ENCODE data around the gene BLTP3B. TPM values are rescaled to one million over a fixed set of nuclear protein-coding genes. Genes with fewer than 3 reads are reported as not detected.

Gene BLTP3B
- total RNA-seq, 2 donors from 2014 or later, result 31.6 to 42.1 TPM

DNA sequence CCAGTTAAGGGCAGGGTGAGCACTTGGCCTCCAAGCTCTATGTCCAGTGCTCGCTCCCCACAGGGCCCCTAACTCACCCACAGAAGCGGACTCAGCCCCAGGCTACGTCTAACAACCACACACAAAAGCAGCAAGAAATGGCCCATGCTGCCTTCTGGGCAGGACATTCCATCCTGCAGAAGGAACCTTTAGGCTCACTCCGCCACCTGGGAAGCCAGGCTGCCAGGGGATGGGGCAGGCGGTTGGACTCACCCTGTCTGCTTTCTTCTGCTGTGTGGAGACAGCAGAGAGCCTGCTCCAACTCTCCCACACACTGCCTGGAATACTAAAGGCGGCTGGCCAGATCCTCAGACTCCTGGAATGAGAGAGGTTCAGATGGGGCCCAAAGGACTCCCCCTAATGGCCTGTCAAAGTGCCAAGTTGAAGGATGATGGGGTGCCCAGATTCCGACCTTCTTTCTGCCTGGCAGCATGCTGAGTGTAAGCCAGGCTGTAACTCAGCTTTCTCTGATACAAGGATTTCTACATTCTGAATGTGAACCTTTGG lies 27.7 kb upstream of the BLTP3B start:
- ATAC-seq (no peak), DNase-seq (ENCODE audit: low spot score in 2 of 2) (no peak)

DNA sequence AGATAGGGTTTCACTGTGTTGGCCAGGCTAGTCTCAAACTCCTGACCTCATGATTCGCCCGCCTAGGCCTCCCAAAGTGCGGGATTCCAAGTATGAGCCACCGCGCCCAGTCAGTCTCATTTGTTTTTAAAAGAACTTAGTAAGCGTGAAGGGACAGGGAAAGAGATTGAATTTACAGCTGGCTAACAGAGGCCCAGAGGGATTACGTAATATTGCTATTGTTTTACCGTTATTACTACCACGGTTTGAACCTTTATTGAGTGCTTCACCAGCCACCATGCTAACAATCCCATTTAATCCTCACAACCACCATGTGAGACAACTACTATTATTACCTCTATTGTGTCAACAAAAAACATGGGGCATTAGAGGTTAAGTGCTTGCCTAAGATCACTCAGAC lies 26.7 kb upstream of the BLTP3B start:
- no peaks in the 10 kb centered on the region for H3K9me3 Mint-ChIP-seq
- peaks cover 0 to 4% of the 10 kb centered on the region in 2 donors for H3K36me3 Mint-ChIP-seq
- DNase-seq (ENCODE audit: low spot score in 2 of 2) (no peak), ATAC-seq (no peak)
- no peak overlapping the region for H3K27ac Mint-ChIP-seq

More for the DNA sequence above, 27.7 kb upstream of the BLTP3B start:
- Mint-ChIP-seq H3K27ac (no peak overlapping the region), H3K36me3 (peaks cover 0 to 4% of the 10 kb centered on the region in 2 donors), H3K9me3 (no peaks in the 10 kb centered on the region)

DNA sequence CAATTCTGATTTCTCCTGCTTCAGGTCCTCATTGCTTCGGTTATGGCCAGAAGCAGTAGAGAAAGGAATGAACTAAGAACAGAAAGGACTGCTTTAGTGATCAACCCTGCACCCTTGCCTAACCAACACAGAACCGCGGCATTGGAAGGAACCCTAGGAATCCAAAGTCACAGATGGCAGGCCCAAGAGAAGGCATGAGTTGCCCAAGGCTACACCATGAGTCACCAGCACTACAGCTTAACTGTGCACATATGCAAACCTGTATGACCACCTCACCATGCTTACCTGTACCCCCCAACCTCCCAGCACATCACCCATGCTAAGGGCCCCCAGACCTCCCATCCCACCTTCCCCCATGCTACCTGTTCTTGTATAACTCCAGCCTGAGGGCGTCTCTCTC lies 25.9 kb upstream of the BLTP3B start:
- H3K9me3 Mint-ChIP-seq, result no peaks in the 10 kb centered on the region

DNA sequence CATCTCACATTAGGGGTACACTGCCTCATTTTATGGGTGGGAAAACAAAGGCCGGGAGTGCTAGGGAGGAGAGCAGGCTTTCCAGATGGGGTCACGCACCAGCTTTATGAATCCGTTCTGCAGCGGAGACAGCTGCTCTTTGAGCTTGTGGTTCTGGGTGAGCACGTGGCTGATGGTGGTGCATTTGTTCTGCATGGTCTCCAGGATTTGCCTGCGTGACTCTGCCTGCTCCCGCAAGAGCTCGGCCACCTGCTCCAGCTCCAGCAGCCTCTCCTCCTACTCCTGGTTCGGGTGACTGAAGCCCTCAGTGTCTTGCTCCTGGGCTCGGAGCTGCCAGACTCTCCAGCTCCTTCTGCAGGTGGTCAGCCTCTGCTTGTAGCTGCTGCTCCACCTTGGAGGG lies 23.6 kb upstream of the BLTP3B start:
- no peak overlapping the region for H3K27ac Mint-ChIP-seq
- DNase-seq (ENCODE audit: low spot score in 2 of 2) (no peak), ATAC-seq (no peak)
- no peaks in the 10 kb centered on the region for H3K36me3 Mint-ChIP-seq
- no peaks in the 10 kb centered on the region for H3K9me3 Mint-ChIP-seq

More for the DNA sequence above, 25.9 kb upstream of the BLTP3B start:
- DNase-seq (ENCODE audit: low spot score in 2 of 2) (no peak), ATAC-seq (no peak)
- Mint-ChIP-seq H3K27ac (no peak overlapping the region), H3K36me3 (peaks cover 0 to 4% of the 10 kb centered on the region in 2 donors)

DNA sequence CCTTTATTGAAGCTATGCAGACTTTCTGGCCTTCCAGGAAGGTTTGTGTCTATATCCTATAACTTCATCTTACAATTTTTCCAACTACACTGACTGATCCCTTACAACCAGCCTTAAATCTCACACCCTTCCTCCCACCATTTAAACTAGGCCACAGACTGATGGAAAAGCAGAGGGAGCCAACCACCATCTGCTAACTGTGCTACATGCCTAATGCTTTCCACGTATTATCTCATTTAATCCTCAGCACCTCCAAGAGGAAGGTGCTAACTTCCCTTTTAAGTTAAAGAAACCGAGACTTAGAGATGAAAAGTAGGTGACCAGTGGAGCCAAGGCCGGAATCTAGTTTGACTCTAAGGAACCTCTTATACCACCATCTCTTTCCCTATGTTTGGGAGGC lies 22.7 kb upstream of the BLTP3B start:
- no peaks in the 10 kb centered on the region for H3K9me3 Mint-ChIP-seq
- H3K27ac Mint-ChIP-seq, result no peak overlapping the region
- DNase-seq (ENCODE audit: low spot score in 2 of 2), result no peak
- no peaks in the 10 kb centered on the region for H3K36me3 Mint-ChIP-seq
- no peak for ATAC-seq

DNA sequence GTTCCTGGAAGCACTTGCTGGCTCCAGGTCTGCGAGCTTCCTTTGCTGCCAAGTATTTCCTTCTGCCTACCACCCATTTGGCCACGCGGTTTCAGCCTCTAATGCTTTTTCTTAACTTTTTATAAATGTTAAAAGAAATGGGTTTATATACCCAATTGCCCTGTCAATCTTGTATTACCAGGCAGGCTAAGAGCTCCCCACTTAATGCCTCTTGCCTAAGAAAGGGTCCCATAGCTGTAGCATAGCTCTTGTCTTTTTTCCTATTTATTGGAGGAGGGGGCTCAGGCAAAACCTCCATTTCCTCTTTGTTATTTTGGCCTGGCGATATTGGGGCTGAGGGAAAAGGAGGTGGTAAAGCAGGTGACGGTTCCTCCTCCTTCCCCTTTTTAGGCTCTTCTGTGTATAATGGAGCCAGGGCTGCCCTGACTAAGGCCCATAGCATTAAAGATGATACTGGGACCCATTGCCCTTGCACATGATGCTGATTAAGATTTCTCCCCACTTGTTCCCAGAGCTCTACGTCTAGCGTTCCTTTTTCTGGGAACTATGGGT lies 21.6 kb upstream of the BLTP3B start:
- DNase-seq (ENCODE audit: low spot score in 2 of 2) (no peak), ATAC-seq (peak in 1 of 2 donors; percentile 21)
- Mint-ChIP-seq H3K36me3 (no peaks in the 10 kb centered on the region), H3K9me3 (no peaks in the 10 kb centered on the region), H3K27ac (no peak overlapping the region)

DNA sequence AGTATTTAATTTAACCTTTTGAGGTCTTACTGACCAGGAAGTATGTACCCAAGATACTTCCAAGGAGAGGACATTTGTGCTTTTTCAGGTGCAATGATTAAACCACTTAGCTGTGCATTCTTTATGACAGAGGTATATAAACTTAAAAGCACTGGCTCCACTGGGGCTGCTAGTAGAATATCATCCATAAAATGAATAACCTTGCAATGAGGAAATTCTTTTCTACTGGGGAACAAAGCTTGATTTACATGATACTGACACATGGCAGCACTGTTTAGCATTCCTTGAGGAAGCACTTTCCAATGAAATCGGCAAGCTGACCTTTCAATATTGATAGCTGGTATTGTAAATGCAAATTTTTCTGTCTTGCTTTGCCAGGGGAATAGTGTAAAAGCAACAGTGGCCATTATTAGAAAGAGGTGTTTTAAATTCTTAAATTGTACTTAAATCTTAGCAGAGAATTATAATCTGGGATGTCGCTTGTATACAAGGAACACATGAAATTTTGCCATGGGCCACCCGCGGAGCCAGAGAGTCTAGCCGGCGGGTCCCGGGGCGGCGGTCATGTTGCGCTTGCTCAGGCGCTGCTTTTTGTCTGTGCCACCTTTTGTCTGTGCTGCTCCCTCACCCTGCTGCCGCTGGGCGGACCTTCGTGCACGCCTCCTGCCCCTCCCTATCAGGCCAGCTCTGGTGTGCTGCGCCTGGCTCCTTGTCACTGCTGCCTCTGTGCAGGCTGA lies 20.9 kb upstream of the BLTP3B start:
- DNase-seq (ENCODE audit: low spot score in 2 of 2) (peak in 1 of 2 donors; percentile 64), ATAC-seq (peak; percentile 98 to 99)
- H3K36me3 Mint-ChIP-seq, result no peaks in the 10 kb centered on the region
- no peak overlapping the region for H3K27ac Mint-ChIP-seq
- H3K9me3 Mint-ChIP-seq, result no peaks in the 10 kb centered on the region

DNA sequence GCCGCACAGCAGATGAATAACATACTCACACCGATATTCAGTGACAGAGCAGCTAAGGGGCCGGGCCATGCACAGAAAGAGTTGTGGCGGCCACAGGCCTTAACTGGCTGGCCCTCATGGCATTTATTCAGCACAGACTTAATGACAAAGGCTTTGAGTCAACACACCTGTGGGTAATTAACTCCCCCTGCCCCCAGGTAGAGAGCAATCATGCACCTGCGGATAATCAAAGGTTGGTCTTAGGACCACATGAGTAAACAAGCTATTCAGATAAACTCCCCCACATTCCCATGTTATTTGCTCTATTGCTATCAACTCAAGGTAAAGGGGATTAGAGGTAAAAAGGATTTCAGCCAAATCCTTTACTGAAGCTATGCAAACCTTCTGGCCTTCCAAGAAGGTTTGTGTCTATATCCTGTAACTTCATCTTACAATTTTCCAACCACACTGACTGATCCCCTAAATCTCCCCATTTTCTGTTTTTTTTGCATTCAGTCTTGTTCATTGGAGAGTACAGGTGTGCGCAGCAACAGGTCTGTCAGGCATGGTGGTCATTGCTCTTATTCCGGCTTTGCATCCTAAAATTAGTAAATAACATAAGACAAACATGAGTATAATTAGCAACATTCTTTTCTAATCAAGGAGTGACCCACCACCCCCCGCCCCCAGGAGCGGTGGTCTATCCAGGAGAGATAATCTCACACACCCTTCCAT lies 16.9 kb upstream of the BLTP3B start:
- no peaks in the 10 kb centered on the region for H3K36me3 Mint-ChIP-seq
- no peak for DNase-seq (ENCODE audit: low spot score in 2 of 2)
- no peak for ATAC-seq
- H3K27ac Mint-ChIP-seq, result no peak overlapping the region
- no peaks in the 10 kb centered on the region for H3K9me3 Mint-ChIP-seq

DNA sequence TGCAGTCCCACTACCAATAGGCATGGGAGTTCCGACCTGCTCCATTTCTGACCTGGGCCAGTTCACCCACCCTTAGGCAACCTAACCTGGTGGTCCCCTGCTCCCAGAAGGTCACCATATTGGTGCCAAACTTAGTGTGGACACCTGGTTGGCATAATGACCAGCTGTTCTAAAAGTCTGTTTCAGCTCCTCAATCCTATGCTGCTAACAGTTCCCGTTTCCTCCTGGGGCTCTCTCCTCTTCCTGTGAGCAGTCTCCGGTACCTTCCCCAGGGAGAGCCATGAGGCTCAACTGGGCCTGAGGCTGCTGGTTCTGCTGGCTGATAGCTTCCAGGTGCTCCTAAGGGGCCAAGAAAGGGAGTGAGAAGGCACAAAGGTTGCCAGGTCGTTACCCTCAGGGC lies 15.9 kb upstream of the BLTP3B start:
- Mint-ChIP-seq H3K27ac (peak overlapping the region in 1 of 2 donors; percentile 41), H3K36me3 (no peaks in the 10 kb centered on the region), H3K9me3 (no peaks in the 10 kb centered on the region)
- ATAC-seq, result no peak
- no peak for DNase-seq (ENCODE audit: low spot score in 2 of 2)

DNA sequence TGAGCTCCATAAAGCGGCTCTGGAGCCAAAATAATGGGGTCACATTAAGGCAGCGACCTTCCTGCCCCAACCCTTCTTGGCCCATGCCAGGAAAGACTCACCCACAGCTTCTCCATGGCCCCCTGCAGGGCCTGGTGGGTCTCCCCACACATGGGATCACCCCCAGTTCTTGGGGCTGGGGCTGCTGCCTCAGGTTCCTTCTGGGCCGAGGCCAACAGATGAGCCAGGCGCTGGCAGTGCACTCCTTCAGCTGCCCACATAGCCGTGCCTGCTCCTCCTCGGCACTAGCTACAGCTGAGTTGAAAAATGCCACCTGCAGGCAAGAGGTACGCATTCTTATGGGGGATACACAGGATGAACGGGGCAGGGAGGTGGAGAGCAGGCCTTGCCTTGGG lies 14.8 kb upstream of the BLTP3B start:
- H3K9me3 Mint-ChIP-seq, result no peaks in the 10 kb centered on the region
- DNase-seq (ENCODE audit: low spot score in 2 of 2), result no peak
- no peaks in the 10 kb centered on the region for H3K36me3 Mint-ChIP-seq
- peak overlapping the region in 1 of 2 donors; percentile 1 for H3K27ac Mint-ChIP-seq
- no peak for ATAC-seq

DNA sequence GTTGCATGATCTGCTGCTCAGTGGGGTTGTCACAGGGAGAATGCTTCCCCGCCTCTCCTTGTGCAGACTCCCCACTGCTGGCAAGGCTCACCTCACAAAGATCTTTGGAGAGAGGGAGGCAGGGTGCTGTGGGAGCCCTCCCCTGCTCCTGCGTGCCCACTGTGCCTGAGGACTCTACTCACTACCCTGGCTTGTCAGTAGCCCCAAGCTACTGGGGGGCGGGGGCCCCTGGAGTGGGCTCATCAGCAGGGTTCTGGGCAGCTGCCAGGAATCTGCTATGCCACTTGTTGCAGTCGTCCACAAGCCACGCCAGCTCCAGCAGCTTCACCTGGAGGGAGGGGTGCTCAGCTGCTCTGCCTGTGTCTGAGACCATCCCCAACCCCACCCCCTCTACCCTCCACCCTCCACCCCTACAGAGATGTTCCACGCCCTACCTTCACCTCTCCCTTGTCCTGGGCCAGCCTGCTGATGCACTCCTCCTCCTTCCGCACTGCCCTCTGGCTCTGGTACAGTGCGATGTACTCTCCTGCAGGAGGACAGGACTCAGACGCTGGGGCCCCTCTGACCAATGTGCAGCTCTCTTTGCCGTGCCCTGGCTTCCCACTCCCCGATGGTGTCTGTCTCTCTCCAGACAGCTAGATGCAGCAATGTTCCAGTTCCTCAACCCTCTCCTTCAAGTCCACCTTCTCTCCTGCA lies 14.2 kb upstream of the BLTP3B start:
- Mint-ChIP-seq H3K36me3 (no peaks in the 10 kb centered on the region), H3K27ac (peak overlapping the region in 1 of 2 donors; percentile 1), H3K9me3 (no peaks in the 10 kb centered on the region)
- ATAC-seq (no peak), DNase-seq (ENCODE audit: low spot score in 2 of 2) (no peak)

DNA sequence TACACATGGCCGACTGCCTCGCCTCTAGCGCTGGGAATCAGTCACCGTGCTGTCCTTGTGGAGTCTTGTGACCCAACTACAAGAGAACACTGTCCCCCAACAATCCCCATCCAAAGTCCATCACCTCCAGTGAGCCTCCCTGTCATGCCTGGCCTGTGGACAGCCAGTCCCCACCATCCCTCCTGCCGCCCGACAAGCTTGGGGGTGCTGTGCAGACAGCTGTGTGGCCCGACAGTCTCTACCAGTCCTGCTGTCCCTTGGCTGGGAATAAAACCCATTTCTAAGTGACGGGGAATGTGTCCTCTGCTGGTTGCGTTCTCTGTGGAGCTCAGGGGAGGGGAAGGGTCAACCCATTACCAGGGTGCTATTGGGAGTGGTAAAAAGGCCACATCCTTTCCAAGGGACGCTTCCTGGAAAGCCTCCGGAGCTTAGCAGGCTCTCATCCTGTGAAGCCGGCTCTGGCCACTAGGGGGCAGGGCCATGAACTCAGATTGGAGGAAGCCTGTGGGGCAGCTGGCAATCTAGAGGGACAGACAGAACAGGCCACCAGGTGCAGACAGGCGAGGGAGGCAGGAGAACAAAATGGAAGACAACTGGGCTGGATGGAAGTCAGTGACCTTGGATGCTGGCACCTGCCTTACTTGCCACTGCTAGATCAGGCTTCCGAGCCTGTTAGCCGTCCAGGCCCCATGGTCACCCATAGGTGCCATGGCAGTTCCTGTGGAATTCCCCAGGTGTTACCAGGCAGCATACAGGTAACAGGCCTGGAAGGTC lies 12.0 kb upstream of the BLTP3B start:
- Mint-ChIP-seq H3K9me3 (no peaks in the 10 kb centered on the region), H3K36me3 (no peaks in the 10 kb centered on the region), H3K27ac (peak overlapping the region in 1 of 2 donors; percentile 39)
- DNase-seq (ENCODE audit: low spot score in 2 of 2) (peak; percentile 78 to 80), ATAC-seq (peak; percentile 79 to 87)

DNA sequence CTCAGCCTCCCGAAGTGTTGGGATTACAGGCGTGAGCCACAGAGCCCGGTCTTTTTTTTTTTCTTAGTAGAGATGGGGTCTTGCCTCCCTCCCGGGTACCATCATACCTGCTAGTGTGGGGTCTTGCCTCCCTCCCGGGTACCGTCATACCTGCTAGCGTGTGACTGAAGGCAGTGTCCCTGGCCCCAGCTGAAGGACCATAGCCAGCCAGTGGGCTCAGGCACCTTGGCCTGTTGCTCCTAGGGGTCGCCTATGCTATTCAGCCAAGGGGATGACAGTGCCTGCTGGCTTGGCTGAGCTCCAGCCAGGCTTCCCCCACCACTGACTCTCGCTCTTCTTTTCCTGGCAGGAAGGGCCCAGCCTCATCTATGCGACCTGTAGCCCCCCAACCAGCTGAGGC lies 10.5 kb upstream of the BLTP3B start:
- no peak for ATAC-seq
- DNase-seq (ENCODE audit: low spot score in 2 of 2), result no peak
- Mint-ChIP-seq H3K36me3 (no peaks in the 10 kb centered on the region), H3K27ac (no peak overlapping the region), H3K9me3 (no peaks in the 10 kb centered on the region)

DNA sequence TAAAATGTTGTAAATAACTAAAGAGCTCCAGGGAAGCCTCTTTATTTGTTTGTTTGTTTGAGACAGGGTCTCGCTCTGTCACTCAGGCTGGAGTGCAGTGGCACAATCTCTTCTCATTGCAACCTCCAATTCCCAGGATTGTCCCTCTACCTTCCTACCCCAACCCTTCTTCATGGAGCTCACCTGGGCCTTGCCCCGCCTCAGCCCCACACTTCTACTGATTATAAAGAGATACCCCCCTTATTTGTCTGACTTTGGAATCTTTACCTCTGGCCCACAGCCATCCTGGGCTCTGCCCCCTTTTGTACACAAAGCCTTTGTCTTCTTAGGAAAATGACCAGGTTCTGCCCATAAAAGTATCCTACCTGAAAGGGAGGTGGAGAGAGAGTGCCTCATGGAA lies 9.1 kb upstream of the BLTP3B start:
- peak overlapping the region in 1 of 2 donors; percentile 13 for H3K27ac Mint-ChIP-seq
- DNase-seq (ENCODE audit: low spot score in 2 of 2), result no peak
- H3K9me3 Mint-ChIP-seq, result no peaks in the 10 kb centered on the region
- no peak for ATAC-seq
- H3K36me3 Mint-ChIP-seq, result no peaks in the 10 kb centered on the region

DNA sequence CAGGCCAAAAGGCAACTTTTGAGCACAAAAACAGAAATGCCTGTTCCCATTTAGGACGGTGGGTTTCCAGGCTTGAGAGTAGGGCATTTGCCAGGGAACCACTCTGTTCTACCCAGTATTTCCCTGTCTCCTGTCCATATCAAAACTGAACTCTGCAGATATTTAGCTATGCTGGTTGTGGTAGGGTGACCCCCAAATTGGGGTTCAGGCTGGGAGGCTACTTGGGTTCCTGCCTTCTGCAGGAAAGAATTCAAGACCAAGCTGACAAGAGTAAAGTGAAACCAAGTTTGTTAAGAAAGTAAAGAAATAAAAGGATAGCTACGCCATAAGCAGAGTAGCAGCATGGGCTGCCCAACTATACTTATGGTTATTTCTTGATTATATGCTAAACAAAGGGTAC lies 3.6 kb upstream of the BLTP3B start:
- DNase-seq (ENCODE audit: low spot score in 2 of 2) (no peak), ATAC-seq (no peak)
- H3K27ac Mint-ChIP-seq, result no peak overlapping the region
- H3K9me3 Mint-ChIP-seq, result no peaks in the 10 kb centered on the region
- peaks cover 4 to 11% of the 10 kb centered on the region in 2 donors for H3K36me3 Mint-ChIP-seq

DNA sequence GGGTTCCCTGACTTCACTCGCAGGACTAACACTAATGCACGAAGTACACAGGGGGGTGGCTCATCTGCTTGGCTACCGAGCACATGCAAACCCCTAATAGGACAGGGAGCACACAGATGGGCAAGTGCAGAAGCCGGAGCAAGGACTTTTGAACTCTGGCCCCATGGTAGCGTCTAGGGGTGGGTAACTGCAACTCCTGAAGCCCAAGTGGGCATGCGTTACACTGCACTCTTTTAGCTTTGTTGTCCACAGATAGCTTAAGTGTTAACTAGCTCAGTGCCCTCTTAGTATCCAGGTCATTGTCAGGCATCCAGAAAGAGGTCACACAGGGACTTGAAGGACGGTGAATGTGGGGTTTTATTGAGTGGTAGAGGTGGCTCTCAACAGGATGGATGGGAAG lies 3.0 kb upstream of the BLTP3B start:
- Mint-ChIP-seq H3K27ac (no peak overlapping the region), H3K9me3 (no peaks in the 10 kb centered on the region), H3K36me3 (peaks cover 4 to 11% of the 10 kb centered on the region in 2 donors)
- ATAC-seq, result no peak
- no peak for DNase-seq (ENCODE audit: low spot score in 2 of 2)

All from activated naive CD4-positive, alpha-beta T cell treated with anti-CD3 and anti-CD28 coated beads, Interleukin-2, amount 50 U/mL, for 72 hours (primary cell).